B cell (primary cell): Measurements from ENCODE around the gene TMEM18. TPM values are rescaled to one million over a fixed set of nuclear protein-coding genes. Genes with fewer than 3 reads are reported as not detected.
A peak's percentile ranks its signal among the peaks of the same experiment; 100 is the strongest.

Source experiments
- ATAC-seq: fragments of 200-7000 bp; cut with Tn5 transposase; one replicate; pipeline ENCODE4 v1.10.0; 2021; ENCODE audit warnings: low read depth, mild to moderate bottlenecking, moderate number of reproducible peaks, moderate library complexity
- CTCF ChIA-PET: fragments of 350-600 bp; sonication (Branson Sonifier 250); formaldehyde crosslinking; loops from one replicate; lab custom pipeline; 2021; ENCODE audit warnings: antibody characterized with exemption, inconsistent platforms; lab: Charles Lee
- POLR2A ChIA-PET: fragments of 350-600 bp; sonication (Branson Sonifier 250); formaldehyde crosslinking; loops from one replicate; lab custom pipeline; 2021; ENCODE audit warnings: antibody characterized with exemption; lab: Charles Lee
- DNase-seq: peaks from one replicate; pipeline ENCODE4 v3.0.0; 2013
- H2AFZ ChIP-seq: 2 replicates; pipeline ENCODE4 v1.6.1; 2012; ENCODE audit warnings: mild to moderate bottlenecking, low read depth, low read length; ENCODE audit not compliant: insufficient read depth, poor library complexity, severe bottlenecking
- H3K27ac ChIP-seq, 2 donors: 1 replicate in 1 of 2; 2 replicates in 1 of 2; pipeline ENCODE4 v1.5.1; 2012 to 2013; ENCODE audit warnings: low read length in 2 of 2, mild to moderate bottlenecking in 2 of 2, moderate library complexity in 1 of 2
- H3K27me3 ChIP-seq, 4 experiments: fragments of 200-600 bp in 1 of 4; sonication (generic) in 1 of 4; replicated peaks in 1 of 4; 1 replicate in 2 of 4; 2 replicates in 2 of 4; pipeline versions ENCODE4 v1.6.1 to v1.7.0; 2013 to 2016; ENCODE audit warnings: low read length in 3 of 4, mild to moderate bottlenecking in 2 of 4, mixed read lengths in 1 of 4, moderate library complexity in 1 of 4; ENCODE audit not compliant: insufficient read depth in 4 of 4, control insufficient read depth in 3 of 4; ENCODE audit errors: control extremely low read depth in 1 of 4
- H3K36me3 ChIP-seq, 2 experiments: replicated peaks in 1 of 2; 1 replicate in 1 of 2; 2 replicates in 1 of 2; pipeline versions ENCODE4 v1.6.1 to v1.7.1; 2013; ENCODE audit warnings: low read length in 1 of 2; ENCODE audit not compliant: insufficient read depth in 2 of 2, control insufficient read depth in 1 of 2; ENCODE audit errors: control extremely low read depth in 1 of 2, extremely low read depth in 1 of 2
- H3K4me1 ChIP-seq, 2 donors: fragments of 200-600 bp in 1 of 2; sonication (generic) in 1 of 2; 1 replicate in 1 of 2; 2 replicates in 1 of 2; pipeline versions ENCODE4 v1.5.1 to v1.6.1; 2013 to 2017; ENCODE audit warnings: low read length in 2 of 2; ENCODE audit not compliant: control insufficient read depth in 2 of 2, insufficient read depth in 2 of 2
- H3K4me2 ChIP-seq: replicated peaks from 2 replicates; pipeline ENCODE3; 2012; ENCODE audit warnings: mild to moderate bottlenecking, low read depth, low read length; ENCODE audit not compliant: poor library complexity, severe bottlenecking
- H3K4me3 ChIP-seq, 5 experiments: fragments of 200-600 bp in 1 of 5; sonication (generic) in 1 of 5; 1 replicate in 3 of 5; 2 replicates in 2 of 5; pipeline versions ENCODE4 v1.5.1 to v1.7.0; 2011 to 2016; ENCODE audit warnings: low read length in 4 of 5, mild to moderate bottlenecking in 4 of 5, low read depth in 2 of 5, control low read depth in 1 of 5, moderate library complexity in 1 of 5; ENCODE audit not compliant: insufficient read depth in 1 of 5; ENCODE audit errors: control extremely low read depth in 1 of 5, extremely low read depth in 1 of 5
- H3K79me2 ChIP-seq: fragments of 200-600 bp; sonication (generic); one replicate; pipeline ENCODE4 v1.6.0; 2016; ENCODE audit warnings: low read length; ENCODE audit not compliant: control insufficient read depth, insufficient read depth
- H3K9ac ChIP-seq: fragments of 200-600 bp; sonication (generic); 2 replicates; pipeline ENCODE4 v1.6.1; 2017; ENCODE audit warnings: mild to moderate bottlenecking, low read length, moderate library complexity
- H3K9me3 ChIP-seq, 3 donors: one replicate each; pipeline versions ENCODE4 v1.6.1 to v1.7.1; 2013; ENCODE audit warnings: low read length in 2 of 3; ENCODE audit not compliant: control insufficient read depth in 2 of 3, insufficient read depth in 1 of 3; ENCODE audit errors: control extremely low read depth in 1 of 3
- H4K20me1 ChIP-seq: 2 replicates; pipeline ENCODE4 v1.6.0; 2012; ENCODE audit warnings: mild to moderate bottlenecking, low read length; ENCODE audit not compliant: insufficient read depth, control insufficient read depth, poor library complexity, severe bottlenecking
- H3K27ac Mint-ChIP-seq: one replicate; pipeline ENCODE4 v1.8.0; 2021; ENCODE audit warnings: mixed read lengths
- H3K27me3 Mint-ChIP-seq: one replicate; pipeline ENCODE4 v1.8.0; 2021; ENCODE audit warnings: mixed read lengths
- H3K4me1 Mint-ChIP-seq: one replicate; pipeline ENCODE4 v1.8.0; 2021; ENCODE audit warnings: mixed read lengths
- H3K4me3 Mint-ChIP-seq: one replicate; pipeline ENCODE4 v1.8.0; 2021; ENCODE audit warnings: mixed read lengths
- H3K9me3 Mint-ChIP-seq: one replicate; pipeline ENCODE4 v1.8.0; 2022; ENCODE audit warnings: mixed read lengths; ENCODE audit not compliant: insufficient read depth
- EZH2 ChIP-seq: IDR thresholded peaks from 2 replicates; pipeline ENCODE4 v1.6.1; 2012; ENCODE audit warnings: borderline replicate concordance, low read depth, mild to moderate bottlenecking, moderate library complexity, low read length; ENCODE audit not compliant: insufficient read depth, poor library complexity, severe bottlenecking
- WGBS: methylation state at CpG from one replicate; pipeline ENCODE4 v1.1.5; 2013; ENCODE audit warnings: missing lambda C conversion rate; ENCODE audit not compliant: insufficient coverage; 5-methylcytosine and 5-hydroxymethylcytosine counted together
- intact Hi-C: fragments of 100-400 bp; cut with micrococcal nuclease; formaldehyde crosslinking; loops from one replicate; pipeline ENCODE4 v1.10.0; 2022
- polyA plus RNA-seq: library from polyadenylated mRNA; depleted of rRNA; stranded (reverse); fragments of >200 nt; gene quantifications from 2 replicates; pipeline ENCODE4 v1.2.3, GENCODE V29; 2012
- total RNA-seq, 2 donors: library from RNA; stranded (reverse); fragments of 120-200 nt in 1 of 2; gene quantifications; 1 replicate in 1 of 2; 2 replicates in 1 of 2; pipeline versions ENCODE4 v1.2.3 to v1.2.4, GENCODE V29; 2013 to 2022
- TF ChIP-seq, protein P1 (sequence below): fragments of 200-600 bp; IDR thresholded peaks from one replicate; pipeline ENCODE4 v1.8.0; 2022; ENCODE audit warnings: antibody characterized with exemption, mild to moderate bottlenecking

Gene TMEM18
- total and polyA plus RNA-seq, 2 donors (not counting 1 experiment from before 2014, with no cell fraction given) = 14.4 to 38.5 TPM

DNA sequence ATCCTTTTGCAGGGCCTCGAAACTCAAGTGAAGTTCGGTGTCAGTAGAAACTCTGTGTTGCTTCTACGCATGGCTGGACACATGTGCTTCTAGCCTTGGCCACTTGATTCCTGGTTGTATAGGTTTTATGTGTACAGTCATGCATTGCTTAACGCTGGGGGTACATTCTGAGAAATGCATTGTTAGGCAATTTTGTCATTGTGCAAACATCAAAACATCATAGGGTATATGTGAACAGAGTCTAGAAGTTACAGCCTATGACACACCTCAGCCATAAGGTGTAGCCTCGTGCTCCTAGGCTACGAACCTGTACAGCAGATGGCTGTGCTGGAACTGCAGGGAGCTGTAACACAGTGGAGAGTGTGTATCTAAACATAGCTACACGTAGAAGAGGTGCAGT lies 39.4 kb downstream of the TMEM18 start:
- TF ChIP-seq, protein P1, sequence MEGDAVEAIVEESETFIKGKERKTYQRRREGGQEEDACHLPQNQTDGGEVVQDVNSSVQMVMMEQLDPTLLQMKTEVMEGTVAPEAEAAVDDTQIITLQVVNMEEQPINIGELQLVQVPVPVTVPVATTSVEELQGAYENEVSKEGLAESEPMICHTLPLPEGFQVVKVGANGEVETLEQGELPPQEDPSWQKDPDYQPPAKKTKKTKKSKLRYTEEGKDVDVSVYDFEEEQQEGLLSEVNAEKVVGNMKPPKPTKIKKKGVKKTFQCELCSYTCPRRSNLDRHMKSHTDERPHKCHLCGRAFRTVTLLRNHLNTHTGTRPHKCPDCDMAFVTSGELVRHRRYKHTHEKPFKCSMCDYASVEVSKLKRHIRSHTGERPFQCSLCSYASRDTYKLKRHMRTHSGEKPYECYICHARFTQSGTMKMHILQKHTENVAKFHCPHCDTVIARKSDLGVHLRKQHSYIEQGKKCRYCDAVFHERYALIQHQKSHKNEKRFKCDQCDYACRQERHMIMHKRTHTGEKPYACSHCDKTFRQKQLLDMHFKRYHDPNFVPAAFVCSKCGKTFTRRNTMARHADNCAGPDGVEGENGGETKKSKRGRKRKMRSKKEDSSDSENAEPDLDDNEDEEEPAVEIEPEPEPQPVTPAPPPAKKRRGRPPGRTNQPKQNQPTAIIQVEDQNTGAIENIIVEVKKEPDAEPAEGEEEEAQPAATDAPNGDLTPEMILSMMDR = no peak
- TF ChIP-seq EZH2 = no peak
- H3K27ac Mint-ChIP-seq = no peak overlapping the region
- Histone ChIP-seq H3K79me2 (no peaks in the 10 kb centered on the region), H2AFZ (no peak overlapping the region), H3K4me2 (no peak overlapping the region), H4K20me1 (no peaks in the 10 kb centered on the region), H3K27ac (no peak overlapping the region), H3K9me3 (no peaks in the 10 kb centered on the region), H3K9ac (no peak overlapping the region), H3K4me3 (no peak overlapping the region), H3K36me3 (no peaks in the 10 kb centered on the region), H3K27me3 (peaks cover 0 to 10% (median 0%) of the 10 kb centered on the region in 4 experiments), H3K4me1 (peaks cover 7 to 8% of the 10 kb centered on the region in 2 donors)
- ChIA-PET CTCF (interaction anchor here (0.6 to 7.6 kb wide), 14 partner anchors 15 to 907 kb away, joined by 3 to 105 read pairs (median 4); no protein-coding TSS in a partner anchor), POLR2A (no interaction called here)
- 76% methylated on average over 6 of the region's 7 CpGs for WGBS
- peaks cover 6% of the 10 kb centered on the region for H3K4me1 Mint-ChIP-seq
- DNase-seq (no peak), ATAC-seq (no peak)
- no peak overlapping the region for H3K4me3 Mint-ChIP-seq
- intact Hi-C loops = loop anchor here (1.0 to 10.0 kb wide), 3 partner anchors 109 to 392 kb away; no protein-coding TSS in a partner anchor
- H3K9me3 Mint-ChIP-seq = no peaks in the 10 kb centered on the region
- peaks cover 13% of the 10 kb centered on the region for H3K27me3 Mint-ChIP-seq

DNA sequence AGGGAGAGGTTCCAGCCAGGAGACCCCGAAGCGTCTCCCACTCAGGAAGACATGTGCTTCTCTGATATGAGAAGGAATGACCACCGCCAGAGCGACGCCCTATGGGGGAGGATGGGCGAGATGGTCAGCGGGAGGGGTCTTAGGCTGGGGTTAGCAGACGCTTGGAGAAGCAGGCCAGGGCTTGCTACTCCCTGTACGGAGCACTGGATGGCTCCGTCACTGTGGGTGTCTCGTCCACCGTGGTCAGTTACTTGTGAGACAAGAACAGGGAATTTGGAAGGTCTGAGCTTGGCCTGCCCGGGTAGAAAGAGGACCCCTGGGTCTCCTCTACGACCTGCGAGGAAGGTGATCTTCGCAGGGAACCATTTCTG lies 39.8 kb downstream of the TMEM18 start:
- ATAC-seq (no peak), DNase-seq (no peak)
- Mint-ChIP-seq H3K4me3 (peak overlapping the region; percentile 92), H3K9me3 (no peaks in the 10 kb centered on the region), H3K4me1 (peaks cover 6% of the 10 kb centered on the region), H3K27ac (no peak overlapping the region), H3K27me3 (peaks cover 13% of the 10 kb centered on the region)
- Histone ChIP-seq H4K20me1 (no peaks in the 10 kb centered on the region), H3K27me3 (peaks cover 0 to 10% (median 0%) of the 10 kb centered on the region in 4 experiments), H3K79me2 (no peaks in the 10 kb centered on the region), H3K4me1 (peaks cover 7 to 8% of the 10 kb centered on the region in 2 donors), H3K9ac (no peak overlapping the region), H2AFZ (peak overlapping the region; percentile 97), H3K9me3 (no peaks in the 10 kb centered on the region), H3K36me3 (no peaks in the 10 kb centered on the region), H3K27ac (no peak overlapping the region), H3K4me3 (no peak overlapping the region), H3K4me2 (no peak overlapping the region)
- ChIA-PET POLR2A (no interaction called here), CTCF (interaction anchor here (0.6 to 7.6 kb wide), 16 partner anchors 11 to 465 kb away, joined by 3 to 105 read pairs (median 4); no protein-coding TSS in a partner anchor)
- TF ChIP-seq EZH2 = no peak
- TF ChIP-seq, protein P1 = no peak
- WGBS = 76% methylated on average over 13 of the region's 16 CpGs
- intact Hi-C loops = loop anchor here (1.0 to 10.0 kb wide), 3 partner anchors 108 to 391 kb away; no protein-coding TSS in a partner anchor
